LHCN-M2 (cell line): ENCODE results near the gene KRTAP6-3. TPM values are rescaled to one million over a fixed set of nuclear protein-coding genes. Genes with fewer than 3 reads are reported as not detected.

ENCODE experiments used
- DNase-seq: peaks from one replicate; pipeline ENCODE4 v3.0.0-alpha.2; 2012; ENCODE audit warnings: low read depth
- polyA plus RNA-seq: library from polyadenylated mRNA; unstranded; fragments of >200 nt; gene quantifications from one replicate; pipeline ENCODE4 v1.2.1, GENCODE V29; 2012; ENCODE audit warnings: missing spikeins
- total RNA-seq: library from RNA; depleted of rRNA; stranded (reverse); fragments of >200 nt; gene quantifications from 2 replicates; pipeline ENCODE4 v1.2.3, GENCODE V29; 2014; rRNA removed

The KRTAP6-3 gene
- total RNA-seq, result not detected in 2 replicates
- polyA plus RNA-seq, result not detected

- DNase-seq, result no peak
Measured at GRCh38 chr21:30592140-30592539, at the start of gene KRTAP6-3. TSS of gene KRTAP6-3 (plus strand) at chr21:30592440. CDS start at chr21:30592446, 6 bp downstream.

- no peak for DNase-seq
Measured at GRCh38 chr21:30552782-30553181, 39.5 kb upstream of the KRTAP6-3 start.

- DNase-seq, result no peak
Measured at GRCh38 chr21:30555095-30555494, 37.1 kb upstream of the KRTAP6-3 start.

GRCh38 chr21:30561264-30561895 lies 30.9 kb upstream of the KRTAP6-3 start, which contains the start of gene KRTAP19-7:
TSS of gene KRTAP19-7 (minus strand) at chr21:30561314. CDS start at chr21:30561289, 25 bp downstream.
- no peak for DNase-seq

GRCh38 chr21:30561957-30562356 lies 30.3 kb upstream of the KRTAP6-3 start:
- DNase-seq, result no peak

GRCh38 chr21:30563072-30563471 lies 29.2 kb upstream of the KRTAP6-3 start:
- DNase-seq, result no peak

- DNase-seq, result no peak
Measured at GRCh38 chr21:30563630-30564029, 28.6 kb upstream of the KRTAP6-3 start.

GRCh38 chr21:30567617-30568016 lies 24.6 kb upstream of the KRTAP6-3 start:
- DNase-seq, result no peak

- DNase-seq, result no peak
Measured at GRCh38 chr21:30577766-30578165, 14.5 kb upstream of the KRTAP6-3 start.

GRCh38 chr21:30579346-30579745 lies 12.9 kb upstream of the KRTAP6-3 start:
- no peak for DNase-seq

- no peak for DNase-seq
Measured at GRCh38 chr21:30580132-30580531, 12.1 kb upstream of the KRTAP6-3 start.

- DNase-seq, result no peak
Measured at GRCh38 chr21:30582870-30583269, 9.4 kb upstream of the KRTAP6-3 start.

GRCh38 chr21:30590297-30590696 lies 1.9 kb upstream of the KRTAP6-3 start, which contains the start of gene KRTAP22-2:
TSS of gene KRTAP22-2 (minus strand) at chr21:30590397.
- no peak for DNase-seq

- DNase-seq, result no peak
Measured at GRCh38 chr21:30598802-30599201, 6.6 kb downstream of the KRTAP6-3 start, which contains the start of gene KRTAP6-2. TSS of gene KRTAP6-2 (minus strand) at chr21:30598902. CDS start at chr21:30598874, 28 bp downstream.

GRCh38 chr21:30600787-30601186 lies 8.5 kb downstream of the KRTAP6-3 start, which contains the start of gene KRTAP22-1:
TSS of gene KRTAP22-1 (plus strand) at chr21:30601087.
- no peak for DNase-seq

- DNase-seq, result no peak
Measured at GRCh38 chr21:30605968-30606367, 13.7 kb downstream of the KRTAP6-3 start.

GRCh38 chr21:30612132-30612531 lies 19.9 kb downstream of the KRTAP6-3 start:
- DNase-seq, result no peak

GRCh38 chr21:30613836-30614235 lies 21.6 kb downstream of the KRTAP6-3 start, which contains the start of gene KRTAP6-1:
TSS of gene KRTAP6-1 (minus strand) at chr21:30613930. CDS start at chr21:30613904, 26 bp downstream.
- no peak for DNase-seq

GRCh38 chr21:30615199-30615598 lies 23.0 kb downstream of the KRTAP6-3 start:
- DNase-seq, result no peak

- DNase-seq, result no peak
Measured at GRCh38 chr21:30616125-30616524, 23.9 kb downstream of the KRTAP6-3 start, which contains the start of gene KRTAP20-1. TSS of gene KRTAP20-1 (plus strand) at chr21:30616425. CDS start at chr21:30616455, 30 bp downstream.

GRCh38 chr21:30620080-30620479 lies 27.8 kb downstream of the KRTAP6-3 start:
- no peak for DNase-seq

- no peak for DNase-seq
Measured at GRCh38 chr21:30620522-30620921, 28.3 kb downstream of the KRTAP6-3 start, which contains the start of gene KRTAP20-4. TSS of gene KRTAP20-4 (plus strand) at chr21:30620627.

- DNase-seq, result no peak
Measured at GRCh38 chr21:30623362-30623761, 31.1 kb downstream of the KRTAP6-3 start.
